A673 (cell line): ENCODE results near the gene CDCP2.

Experiments used
- EZH2 ChIP-seq: fragments of 200-600 bp; sonication (generic); IDR thresholded peaks from 2 replicates; pipeline ENCODE4 v1.6.1; 2017; ENCODE audit warnings: borderline replicate concordance, low read depth, mild to moderate bottlenecking, mixed read lengths, antibody characterized with exemption, low read length; ENCODE audit not compliant: poor library complexity, severe bottlenecking
- TF ChIP-seq, protein P1 (sequence below): fragments of 300-800, 200-600 bp; sonication (generic); conservative IDR thresholded peaks from 2 replicates; pipeline ENCODE4 v1.5.1; 2017; ENCODE audit warnings: low read depth, mild to moderate bottlenecking, antibody characterized with exemption, low read length, moderate library complexity, mixed read lengths

DNA sequence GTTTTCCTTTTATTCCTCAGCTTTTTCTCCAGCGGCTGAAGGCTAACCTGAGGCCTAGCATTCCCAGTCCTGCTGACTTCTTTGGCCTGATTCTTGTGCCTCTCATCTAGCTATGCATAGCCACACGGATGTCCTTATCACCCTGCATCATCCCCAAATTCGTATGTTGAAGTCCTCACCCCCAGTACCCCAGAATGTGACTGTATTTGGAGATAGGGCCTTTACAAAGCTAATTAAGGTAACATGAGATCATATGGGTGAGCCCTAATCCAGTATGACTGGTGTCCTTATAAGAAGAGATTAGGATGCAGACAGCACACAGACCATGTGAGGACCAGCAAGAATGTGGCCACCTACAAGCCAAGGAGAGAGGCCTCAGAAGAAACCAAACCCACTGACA, 44.6 kb downstream of the CDCP2 start:
- TF ChIP-seq, protein P1, sequence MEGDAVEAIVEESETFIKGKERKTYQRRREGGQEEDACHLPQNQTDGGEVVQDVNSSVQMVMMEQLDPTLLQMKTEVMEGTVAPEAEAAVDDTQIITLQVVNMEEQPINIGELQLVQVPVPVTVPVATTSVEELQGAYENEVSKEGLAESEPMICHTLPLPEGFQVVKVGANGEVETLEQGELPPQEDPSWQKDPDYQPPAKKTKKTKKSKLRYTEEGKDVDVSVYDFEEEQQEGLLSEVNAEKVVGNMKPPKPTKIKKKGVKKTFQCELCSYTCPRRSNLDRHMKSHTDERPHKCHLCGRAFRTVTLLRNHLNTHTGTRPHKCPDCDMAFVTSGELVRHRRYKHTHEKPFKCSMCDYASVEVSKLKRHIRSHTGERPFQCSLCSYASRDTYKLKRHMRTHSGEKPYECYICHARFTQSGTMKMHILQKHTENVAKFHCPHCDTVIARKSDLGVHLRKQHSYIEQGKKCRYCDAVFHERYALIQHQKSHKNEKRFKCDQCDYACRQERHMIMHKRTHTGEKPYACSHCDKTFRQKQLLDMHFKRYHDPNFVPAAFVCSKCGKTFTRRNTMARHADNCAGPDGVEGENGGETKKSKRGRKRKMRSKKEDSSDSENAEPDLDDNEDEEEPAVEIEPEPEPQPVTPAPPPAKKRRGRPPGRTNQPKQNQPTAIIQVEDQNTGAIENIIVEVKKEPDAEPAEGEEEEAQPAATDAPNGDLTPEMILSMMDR = no peak
- TF ChIP-seq EZH2 = no peak
